HepG2 (cell line): ENCODE data around the gene COASY. TPM values are rescaled to one million over a fixed set of nuclear protein-coding genes. Genes with fewer than 3 reads are reported as not detected.

Source experiments
- BHLHE40 ChIP-seq: IDR thresholded peaks from 2 replicates; pipeline ENCODE4 v1.6.1; 2011; ENCODE audit warnings: low read length, improper control_type of control experiment
- DNMT1 ChIP-seq: sonication (generic); formaldehyde crosslinking; IDR thresholded peaks from 2 replicates; pipeline ENCODE4 v1.5.1; 2020; ENCODE audit warnings: mild to moderate bottlenecking, missing genetic modification reagents
- DPF2 ChIP-seq: sonication (generic); formaldehyde crosslinking; IDR thresholded peaks from 2 replicates; pipeline ENCODE4 v1.4.0; 2020; ENCODE audit warnings: mild to moderate bottlenecking, low read depth, missing genetic modification reagents, borderline replicate concordance
- HDAC6 ChIP-seq: fragments of 200-600 bp; sonication (generic); IDR thresholded peaks from 2 replicates; pipeline ENCODE4 v1.7.0; 2017; ENCODE audit warnings: mild to moderate bottlenecking, antibody characterized with exemption, low read length, low read depth
- KDM6A ChIP-seq: IDR thresholded peaks from 2 replicates; pipeline ENCODE4 v1.6.1; 2016; ENCODE audit warnings: low read depth
- NBN ChIP-seq: fragments of 450-650 bp; conservative IDR thresholded peaks from 2 replicates; pipeline ENCODE4 v1.6.1; 2017
- NONO ChIP-seq, 2 experiments: fragments of 450-650 bp in 1 of 2; sonication (generic) in 1 of 2; formaldehyde crosslinking in 1 of 2; IDR thresholded peaks in 1 of 2; conservative IDR thresholded peaks in 1 of 2; 2 replicates each; pipeline versions ENCODE4 v1.6.1 to v1.8.0; 2017 to 2022; ENCODE audit warnings: mild to moderate bottlenecking in 1 of 2, missing genetic modification reagents in 1 of 2, moderate library complexity in 1 of 2
- RXRA ChIP-seq: sonication (generic); formaldehyde crosslinking; IDR thresholded peaks from 2 replicates; pipeline ENCODE4 v1.5.1; 2020; ENCODE audit warnings: missing genetic modification reagents
- THAP11 ChIP-seq: IDR thresholded peaks from 2 replicates; pipeline ENCODE4 v1.6.1; 2016; ENCODE audit warnings: missing biosample characterization, missing genetic modification reagents
- TMF1 ChIP-seq: sonication (generic); formaldehyde crosslinking; IDR thresholded peaks from 2 replicates; pipeline ENCODE4 v1.8.1; 2022; ENCODE audit warnings: low read depth, missing genetic modification reagents
- XBP1 ChIP-seq: sonication (generic); formaldehyde crosslinking; IDR thresholded peaks from 2 replicates; pipeline ENCODE4 v1.5.0; 2020; ENCODE audit warnings: missing genetic modification reagents
- ZBTB21 ChIP-seq: sonication (generic); formaldehyde crosslinking; IDR thresholded peaks from 2 replicates; pipeline ENCODE4 v1.4.0; 2020; ENCODE audit warnings: missing genetic modification reagents
- ZNF331 ChIP-seq: sonication (generic); formaldehyde crosslinking; IDR thresholded peaks from 2 replicates; pipeline ENCODE4 v1.4.0; 2020; ENCODE audit warnings: missing genetic modification reagents
- ZNF44 ChIP-seq: sonication (generic); formaldehyde crosslinking; IDR thresholded peaks from 2 replicates; pipeline ENCODE4 v1.5.1; 2020; ENCODE audit warnings: mild to moderate bottlenecking, missing genetic modification reagents
- ZNF558 ChIP-seq: sonication (generic); formaldehyde crosslinking; IDR thresholded peaks from 2 replicates; pipeline ENCODE4 v1.9.0; 2022; ENCODE audit warnings: mild to moderate bottlenecking, missing genetic modification reagents, borderline replicate concordance
- ZNF709 ChIP-seq: sonication (generic); formaldehyde crosslinking; IDR thresholded peaks from 2 replicates; pipeline ENCODE4 v1.5.0; 2020; ENCODE audit warnings: mild to moderate bottlenecking, missing genetic modification reagents
- polyA plus RNA-seq, 8 experiments: library from polyadenylated mRNA; depleted of rRNA in 3 of 8; stranded (reverse) in 7 of 8; unstranded in 1 of 8; fragments of >200 nt; fragmentation: Illumina TruSeq in 4 of 8; extraction: Trizol in 4 of 8; gene quantifications; 2 replicates each; pipeline versions ENCODE4 v1.2.1 to v1.2.3, GENCODE V29; 2011 to 2016; ENCODE audit warnings: low read depth in 4 of 8, missing spikeins in 1 of 8, mixed read lengths in 1 of 8; ENCODE audit not compliant: insufficient read depth in 1 of 8
- total RNA-seq, 5 experiments: library from RNA; depleted of rRNA; stranded (reverse); fragments of >200 nt; fragmentation: Illumina TruSeq; extraction: Trizol; gene quantifications; 2 replicates each; pipeline ENCODE4 v1.2.3, GENCODE V29; 2016; ENCODE audit warnings: low read depth in 1 of 5
- TF ChIP-seq, protein P1 (sequence below): IDR thresholded peaks from 2 replicates; pipeline ENCODE4 v1.6.1; 2016; ENCODE audit warnings: missing genetic modification reagents, missing compliant biosample characterization
- TF ChIP-seq, protein P2 (sequence below): sonication (generic); formaldehyde crosslinking; IDR thresholded peaks from 2 replicates; pipeline ENCODE4 v1.5.0; 2020; ENCODE audit warnings: missing genetic modification reagents
- TF ChIP-seq, protein P3 (sequence below): sonication (generic); formaldehyde crosslinking; IDR thresholded peaks from 2 replicates; pipeline ENCODE4 v1.4.0; 2020; ENCODE audit warnings: missing genetic modification reagents
- TF ChIP-seq, protein P4 (sequence below): sonication (generic); formaldehyde crosslinking; IDR thresholded peaks from 2 replicates; pipeline ENCODE4 v1.4.0; 2020; ENCODE audit warnings: missing genetic modification reagents
- TF ChIP-seq, protein P5 (sequence below): sonication (generic); formaldehyde crosslinking; IDR thresholded peaks from 2 replicates; pipeline ENCODE4 v1.4.0; 2020; ENCODE audit warnings: missing genetic modification reagents
- TF ChIP-seq, protein P6 (sequence below): sonication (generic); formaldehyde crosslinking; IDR thresholded peaks from 2 replicates; pipeline ENCODE4 v1.5.0; 2020; ENCODE audit warnings: missing genetic modification reagents, mild to moderate bottlenecking, borderline replicate concordance

The COASY gene
- total and polyA plus RNA-seq, 2 of the 13 experiments (the other 11 are each of a cell fraction or from before 2014, with no cell fraction given) = 90.7 to 125 TPM

DNA sequence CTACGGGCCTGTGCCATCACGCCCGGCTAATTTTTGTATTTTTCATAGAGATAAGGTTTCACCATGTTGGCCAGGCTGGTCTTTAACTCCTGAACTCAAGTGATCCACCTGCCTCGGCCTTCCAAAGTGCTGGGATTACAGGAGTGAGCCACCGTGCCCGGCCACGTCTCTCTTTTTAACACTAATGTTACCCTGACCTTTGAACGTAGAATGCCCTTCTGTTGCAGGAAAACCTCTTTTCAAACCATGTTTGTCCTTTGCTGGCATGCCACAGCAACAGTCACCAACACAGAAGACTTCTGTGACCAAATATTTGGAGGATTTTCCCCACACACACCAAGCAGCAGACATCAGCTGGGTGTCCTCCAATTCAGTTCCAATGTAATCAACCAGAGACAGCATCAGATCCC is 17.1 kb upstream of the COASY start (continued):
- peak; percentile 39; the same call in 1 of the 2 replicates for TF ChIP-seq ZNF331
- peak; percentile 50; the same call in 1 of the 2 replicates for TF ChIP-seq KDM6A (CRISPR knock-in tag)
- TF ChIP-seq DNMT1 = no peak
- TF ChIP-seq ZBTB21 = no peak
- TF ChIP-seq, protein P1, sequence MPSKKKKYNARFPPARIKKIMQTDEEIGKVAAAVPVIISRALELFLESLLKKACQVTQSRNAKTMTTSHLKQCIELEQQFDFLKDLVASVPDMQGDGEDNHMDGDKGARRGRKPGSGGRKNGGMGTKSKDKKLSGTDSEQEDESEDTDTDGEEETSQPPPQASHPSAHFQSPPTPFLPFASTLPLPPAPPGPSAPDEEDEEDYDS (CRISPR knock-in tag) = 0 out of 2 replicates have a peak, but pooled peaks have one; percentile 22
- TF ChIP-seq BHLHE40 = no peak
- TF ChIP-seq, protein P2, sequence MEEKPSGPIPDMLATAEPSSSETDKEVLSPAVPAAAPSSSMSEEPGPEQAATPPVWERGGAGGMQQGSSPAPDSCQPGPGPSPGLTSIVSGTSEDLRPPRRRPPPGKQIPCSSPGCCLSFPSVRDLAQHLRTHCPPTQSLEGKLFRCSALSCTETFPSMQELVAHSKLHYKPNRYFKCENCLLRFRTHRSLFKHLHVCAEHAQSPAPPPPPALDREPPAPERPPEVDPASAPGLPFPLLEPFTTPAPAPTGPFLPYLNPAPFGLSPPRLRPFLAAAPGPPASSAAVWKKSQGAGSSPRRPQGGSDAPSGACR = no peak
- no peak for TF ChIP-seq NONO (IDR thresholded peaks at IDR 0.05)
- TF ChIP-seq NONO (CRISPR knock-in tag; conservative IDR thresholded peaks at IDR 0.05) = no peak
- TF ChIP-seq ZNF44 (CRISPR knock-in tag) = no peak
- peak; percentile 52; the same call in 1 of the 2 replicates for TF ChIP-seq DPF2 (CRISPR knock-in tag)
- TF ChIP-seq ZNF558 (CRISPR knock-in tag) = no peak
- TF ChIP-seq, protein P3, sequence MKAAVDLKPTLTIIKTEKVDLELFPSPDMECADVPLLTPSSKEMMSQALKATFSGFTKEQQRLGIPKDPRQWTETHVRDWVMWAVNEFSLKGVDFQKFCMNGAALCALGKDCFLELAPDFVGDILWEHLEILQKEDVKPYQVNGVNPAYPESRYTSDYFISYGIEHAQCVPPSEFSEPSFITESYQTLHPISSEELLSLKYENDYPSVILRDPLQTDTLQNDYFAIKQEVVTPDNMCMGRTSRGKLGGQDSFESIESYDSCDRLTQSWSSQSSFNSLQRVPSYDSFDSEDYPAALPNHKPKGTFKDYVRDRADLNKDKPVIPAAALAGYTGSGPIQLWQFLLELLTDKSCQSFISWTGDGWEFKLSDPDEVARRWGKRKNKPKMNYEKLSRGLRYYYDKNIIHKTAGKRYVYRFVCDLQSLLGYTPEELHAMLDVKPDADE (CRISPR knock-in tag) = no peak
- TF ChIP-seq, protein P4, sequence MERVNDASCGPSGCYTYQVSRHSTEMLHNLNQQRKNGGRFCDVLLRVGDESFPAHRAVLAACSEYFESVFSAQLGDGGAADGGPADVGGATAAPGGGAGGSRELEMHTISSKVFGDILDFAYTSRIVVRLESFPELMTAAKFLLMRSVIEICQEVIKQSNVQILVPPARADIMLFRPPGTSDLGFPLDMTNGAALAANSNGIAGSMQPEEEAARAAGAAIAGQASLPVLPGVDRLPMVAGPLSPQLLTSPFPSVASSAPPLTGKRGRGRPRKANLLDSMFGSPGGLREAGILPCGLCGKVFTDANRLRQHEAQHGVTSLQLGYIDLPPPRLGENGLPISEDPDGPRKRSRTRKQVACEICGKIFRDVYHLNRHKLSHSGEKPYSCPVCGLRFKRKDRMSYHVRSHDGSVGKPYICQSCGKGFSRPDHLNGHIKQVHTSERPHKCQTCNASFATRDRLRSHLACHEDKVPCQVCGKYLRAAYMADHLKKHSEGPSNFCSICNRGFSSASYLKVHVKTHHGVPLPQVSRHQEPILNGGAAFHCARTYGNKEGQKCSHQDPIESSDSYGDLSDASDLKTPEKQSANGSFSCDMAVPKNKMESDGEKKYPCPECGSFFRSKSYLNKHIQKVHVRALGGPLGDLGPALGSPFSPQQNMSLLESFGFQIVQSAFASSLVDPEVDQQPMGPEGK = 0 out of 2 replicates have a peak, but pooled peaks have one; percentile 7
- TF ChIP-seq THAP11 (CRISPR knock-in tag) = no peak
- no peak for TF ChIP-seq RXRA (CRISPR knock-in tag)
- no peak for TF ChIP-seq HDAC6
- no peak for TF ChIP-seq ZNF709 (CRISPR knock-in tag)
- TF ChIP-seq, protein P5, sequence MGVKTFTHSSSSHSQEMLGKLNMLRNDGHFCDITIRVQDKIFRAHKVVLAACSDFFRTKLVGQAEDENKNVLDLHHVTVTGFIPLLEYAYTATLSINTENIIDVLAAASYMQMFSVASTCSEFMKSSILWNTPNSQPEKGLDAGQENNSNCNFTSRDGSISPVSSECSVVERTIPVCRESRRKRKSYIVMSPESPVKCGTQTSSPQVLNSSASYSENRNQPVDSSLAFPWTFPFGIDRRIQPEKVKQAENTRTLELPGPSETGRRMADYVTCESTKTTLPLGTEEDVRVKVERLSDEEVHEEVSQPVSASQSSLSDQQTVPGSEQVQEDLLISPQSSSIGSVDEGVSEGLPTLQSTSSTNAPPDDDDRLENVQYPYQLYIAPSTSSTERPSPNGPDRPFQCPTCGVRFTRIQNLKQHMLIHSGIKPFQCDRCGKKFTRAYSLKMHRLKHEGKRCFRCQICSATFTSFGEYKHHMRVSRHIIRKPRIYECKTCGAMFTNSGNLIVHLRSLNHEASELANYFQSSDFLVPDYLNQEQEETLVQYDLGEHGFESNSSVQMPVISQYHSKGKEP (CRISPR knock-in tag) = 0 out of 2 replicates have a peak, but pooled peaks have one; percentile 28
- TF ChIP-seq, protein P6, sequence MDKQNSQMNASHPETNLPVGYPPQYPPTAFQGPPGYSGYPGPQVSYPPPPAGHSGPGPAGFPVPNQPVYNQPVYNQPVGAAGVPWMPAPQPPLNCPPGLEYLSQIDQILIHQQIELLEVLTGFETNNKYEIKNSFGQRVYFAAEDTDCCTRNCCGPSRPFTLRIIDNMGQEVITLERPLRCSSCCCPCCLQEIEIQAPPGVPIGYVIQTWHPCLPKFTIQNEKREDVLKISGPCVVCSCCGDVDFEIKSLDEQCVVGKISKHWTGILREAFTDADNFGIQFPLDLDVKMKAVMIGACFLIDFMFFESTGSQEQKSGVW (CRISPR knock-in tag) = no peak
- no peak for TF ChIP-seq XBP1
- no peak for TF ChIP-seq NBN
- TF ChIP-seq TMF1 (CRISPR knock-in tag) = no peak
